Fibroblast of pulmonary artery (primary cell): ENCODE results near the gene FGFBP2.

Experiments used
- DNase-seq: peaks from one replicate; pipeline ENCODE4 v3.0.0-alpha.2; 2010; ENCODE audit warnings: low read depth
- H3K4me3 ChIP-seq: replicated peaks from 2 replicates; pipeline ENCODE4 v1.5.1; 2011; ENCODE audit warnings: low read depth, mild to moderate bottlenecking, control low read depth, low read length, moderate library complexity
- TF ChIP-seq, protein P1 (sequence below): IDR thresholded peaks from 2 replicates; pipeline ENCODE4 v1.5.1; 2011; ENCODE audit warnings: mild to moderate bottlenecking, control low read depth, low read length, inconsistent platforms; ENCODE audit errors: missing control alignments

FGFBP2 gene

DNA sequence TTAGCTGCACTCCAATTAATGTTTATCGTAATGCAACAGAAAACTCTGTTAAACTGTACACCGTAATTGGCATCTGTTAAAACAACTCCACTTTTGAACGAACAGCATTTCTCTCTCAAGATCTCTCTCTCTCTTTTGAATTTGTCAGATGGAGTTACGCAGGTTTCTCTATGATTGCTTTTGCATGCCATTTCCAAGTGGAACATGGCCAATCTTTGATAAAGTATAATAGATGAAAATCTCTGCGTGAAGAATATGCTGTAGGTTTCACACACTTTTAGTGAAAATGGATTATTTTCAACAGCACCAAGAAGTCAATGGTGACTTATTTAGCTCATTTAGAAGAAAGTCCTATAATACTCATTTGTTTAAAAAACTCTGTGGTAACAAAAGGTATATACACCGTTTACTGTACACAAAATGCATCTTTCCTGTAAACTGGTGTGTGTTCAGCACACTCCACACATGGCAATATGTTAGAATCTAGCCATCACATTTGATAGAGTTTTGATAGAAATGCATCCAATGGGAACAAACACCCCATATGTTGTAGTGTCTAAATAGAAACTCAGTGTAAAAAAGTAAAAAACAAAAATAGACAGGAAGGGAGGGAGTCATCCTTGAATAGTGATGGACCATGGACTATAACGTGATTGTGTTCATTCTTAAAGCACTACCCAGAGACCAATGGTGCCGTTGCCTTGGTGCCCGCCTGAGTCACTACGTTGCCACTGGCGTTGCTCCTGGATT, 5.8 kb upstream of the FGFBP2 start:
- no peak overlapping the region for H3K4me3 ChIP-seq
- TF ChIP-seq, protein P1, sequence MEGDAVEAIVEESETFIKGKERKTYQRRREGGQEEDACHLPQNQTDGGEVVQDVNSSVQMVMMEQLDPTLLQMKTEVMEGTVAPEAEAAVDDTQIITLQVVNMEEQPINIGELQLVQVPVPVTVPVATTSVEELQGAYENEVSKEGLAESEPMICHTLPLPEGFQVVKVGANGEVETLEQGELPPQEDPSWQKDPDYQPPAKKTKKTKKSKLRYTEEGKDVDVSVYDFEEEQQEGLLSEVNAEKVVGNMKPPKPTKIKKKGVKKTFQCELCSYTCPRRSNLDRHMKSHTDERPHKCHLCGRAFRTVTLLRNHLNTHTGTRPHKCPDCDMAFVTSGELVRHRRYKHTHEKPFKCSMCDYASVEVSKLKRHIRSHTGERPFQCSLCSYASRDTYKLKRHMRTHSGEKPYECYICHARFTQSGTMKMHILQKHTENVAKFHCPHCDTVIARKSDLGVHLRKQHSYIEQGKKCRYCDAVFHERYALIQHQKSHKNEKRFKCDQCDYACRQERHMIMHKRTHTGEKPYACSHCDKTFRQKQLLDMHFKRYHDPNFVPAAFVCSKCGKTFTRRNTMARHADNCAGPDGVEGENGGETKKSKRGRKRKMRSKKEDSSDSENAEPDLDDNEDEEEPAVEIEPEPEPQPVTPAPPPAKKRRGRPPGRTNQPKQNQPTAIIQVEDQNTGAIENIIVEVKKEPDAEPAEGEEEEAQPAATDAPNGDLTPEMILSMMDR: no peak
- no peak for DNase-seq

GRCh38 chr4:15965325-15965724, 2.4 kb upstream of the FGFBP2 start:
- no peak for DNase-seq
- no peak overlapping the region for H3K4me3 ChIP-seq
- TF ChIP-seq, protein P1: no peak

GRCh38 chr4:15964159-15964558, 1.2 kb upstream of the FGFBP2 start:
- DNase-seq: no peak
- TF ChIP-seq, protein P1: no peak

DNA sequence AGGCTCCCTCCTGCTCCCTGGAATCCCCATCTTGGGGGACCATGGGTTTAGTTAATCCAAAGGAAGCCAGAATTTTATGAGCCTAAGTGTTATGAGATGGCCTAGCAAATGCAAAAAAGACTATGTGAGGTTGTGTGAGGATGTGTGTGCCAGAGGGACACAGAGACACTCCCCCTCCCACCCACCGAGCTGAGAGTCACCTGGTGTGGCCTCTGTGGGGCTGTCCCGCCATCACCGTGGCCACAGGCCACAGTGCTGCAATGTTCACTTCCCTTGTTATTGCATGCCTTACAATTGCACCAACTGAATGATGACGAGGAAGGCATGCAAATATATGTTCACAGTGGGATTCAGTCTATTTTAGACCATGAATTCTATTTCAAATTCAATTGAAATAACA, 601 bp upstream of the FGFBP2 start:
- TF ChIP-seq, protein P1: no peak
- H3K4me3 ChIP-seq: no peak overlapping the region
- no peak for DNase-seq

More at GRCh38 chr4:15964159-15964558, 1.2 kb upstream of the FGFBP2 start:
- no peak overlapping the region for H3K4me3 ChIP-seq

GRCh38 chr4:15961781-15962510, 1.0 kb downstream of the FGFBP2 start:
- H3K4me3 ChIP-seq: no peak overlapping the region
- no peak for DNase-seq
- TF ChIP-seq, protein P1: no peak

- TF ChIP-seq, protein P1: no peak
- no peak for DNase-seq
- H3K4me3 ChIP-seq: no peak overlapping the region
Observed at GRCh38 chr4:15958562-15958961, 4.4 kb downstream of the FGFBP2 start.
